Right hindlimb (tissue), 1 donor: ENCODE measurements around the gene SPRY1.
A peak's percentile ranks its signal among the peaks of the same experiment; 100 is the strongest.

Experiments
- DNase-seq: peaks from one replicate; pipeline ENCODE4 v3.0.0-alpha.2; 2018

SPRY1 gene

GRCh38 chr4:123412091-123412505 lies 15.5 kb downstream of the SPRY1 start:
- no peak for DNase-seq

DNA sequence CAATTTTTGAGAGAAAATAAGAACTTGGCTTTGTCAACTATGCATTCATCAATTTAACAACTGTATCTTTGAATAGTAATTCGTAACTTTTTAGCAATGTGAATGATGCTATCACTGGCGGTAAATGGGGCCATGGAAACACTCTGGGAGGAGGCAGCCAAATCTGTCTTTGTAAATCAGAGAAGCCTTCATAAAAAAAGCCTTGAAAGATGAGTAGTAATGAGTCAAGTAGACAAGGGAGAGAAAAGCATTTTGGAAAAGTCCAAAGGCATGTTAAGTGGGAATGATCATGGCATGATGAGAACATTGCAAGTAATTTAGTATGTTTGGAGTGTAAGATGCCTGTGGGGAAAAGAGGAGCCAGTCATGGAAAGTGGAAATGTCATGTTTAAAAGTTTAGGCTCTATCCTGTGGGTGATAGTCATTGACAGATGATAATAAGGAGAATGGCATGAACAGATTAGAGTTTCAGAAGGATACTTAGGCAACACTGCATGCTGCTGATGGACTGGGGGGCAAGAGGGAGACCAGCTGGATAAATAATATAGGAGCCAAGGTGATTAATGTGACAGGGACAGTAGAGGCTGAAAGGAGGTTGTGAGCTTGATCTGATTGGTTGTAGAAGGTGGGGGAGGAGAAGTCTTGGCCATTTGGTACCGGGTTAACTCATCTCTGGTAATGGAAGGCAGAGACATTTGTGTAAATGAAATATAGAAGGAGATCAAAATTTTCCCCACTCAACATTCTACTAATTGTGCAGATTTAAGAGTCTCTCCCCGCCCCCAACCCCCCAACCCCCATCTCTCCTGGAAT lies 16.3 kb downstream of the SPRY1 start:
- no peak for DNase-seq

GRCh38 chr4:123415576-123415975 lies 19.0 kb downstream of the SPRY1 start:
- no peak for DNase-seq

GRCh38 chr4:123415977-123416376 lies 19.4 kb downstream of the SPRY1 start:
- no peak for DNase-seq

- no peak for DNase-seq
Measured at GRCh38 chr4:123417813-123418212, 21.2 kb downstream of the SPRY1 start.

DNA sequence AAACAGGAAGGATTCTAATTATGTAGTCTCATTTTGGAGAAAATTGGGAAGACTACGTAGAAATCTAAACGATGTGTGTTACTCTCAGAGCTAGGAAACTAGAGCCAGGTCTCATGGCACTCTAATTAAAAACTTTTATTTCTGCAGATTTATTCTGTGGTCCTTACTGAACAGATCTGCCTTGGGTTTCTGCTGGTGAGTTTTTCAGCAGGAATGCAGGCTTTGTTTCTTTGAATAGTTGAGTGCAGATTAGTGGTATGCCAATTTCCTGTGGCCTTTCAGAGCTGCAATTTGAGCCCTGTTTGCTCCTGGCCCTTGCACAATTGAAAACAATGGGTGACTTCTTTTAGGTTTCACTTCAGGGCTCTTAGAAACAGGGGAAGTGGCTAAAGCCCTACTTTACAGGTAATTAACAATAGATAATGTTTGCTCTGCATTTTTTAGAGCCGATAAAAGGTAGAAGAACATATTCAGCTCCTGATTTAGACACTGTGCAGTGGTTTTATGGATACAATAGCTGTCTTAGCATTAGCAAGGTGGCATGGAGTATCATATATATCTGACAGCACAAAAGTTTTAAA lies 21.8 kb downstream of the SPRY1 start:
- DNase-seq: no peak

DNA sequence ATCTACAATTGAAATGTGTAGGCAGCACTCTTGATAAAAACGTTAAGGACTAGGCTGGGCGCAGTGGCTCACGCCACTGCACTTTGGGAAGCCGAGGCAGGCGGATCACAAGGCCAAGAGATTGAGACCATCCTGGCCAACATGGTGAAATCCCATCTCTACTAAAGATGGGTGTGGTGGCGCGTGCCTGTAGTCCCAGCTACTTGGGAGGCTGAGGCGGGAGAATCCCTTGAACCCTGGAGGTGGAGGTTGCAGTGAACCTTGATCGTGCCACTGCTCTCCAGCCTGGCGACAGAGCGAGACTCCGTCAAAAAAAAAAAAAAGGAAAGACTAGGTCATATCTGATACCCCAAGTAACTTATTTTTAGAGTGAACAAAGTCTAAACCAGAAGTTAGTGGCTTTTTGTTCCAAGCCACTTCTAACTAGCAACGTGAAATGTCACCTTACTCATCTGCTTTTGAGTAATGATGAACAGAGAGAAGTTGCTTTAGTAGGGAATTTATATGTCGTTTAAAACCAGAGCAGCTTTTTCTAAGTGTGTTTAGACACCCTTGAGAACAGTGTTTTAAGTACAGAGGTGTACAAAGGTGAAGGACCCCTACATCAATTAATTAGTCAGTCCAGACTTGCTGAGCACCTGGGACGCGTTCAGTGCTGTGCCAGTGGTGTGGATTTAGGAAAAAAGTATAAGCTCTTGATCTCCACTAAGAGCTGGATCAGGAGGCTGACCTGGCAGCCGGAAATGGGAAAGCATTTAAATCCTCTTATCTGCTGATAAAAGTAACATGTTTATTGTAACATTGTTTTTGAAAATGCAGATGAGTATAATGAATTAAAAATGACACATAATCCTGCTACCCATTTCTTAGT lies 23.5 kb downstream of the SPRY1 start:
- no peak for DNase-seq

DNA sequence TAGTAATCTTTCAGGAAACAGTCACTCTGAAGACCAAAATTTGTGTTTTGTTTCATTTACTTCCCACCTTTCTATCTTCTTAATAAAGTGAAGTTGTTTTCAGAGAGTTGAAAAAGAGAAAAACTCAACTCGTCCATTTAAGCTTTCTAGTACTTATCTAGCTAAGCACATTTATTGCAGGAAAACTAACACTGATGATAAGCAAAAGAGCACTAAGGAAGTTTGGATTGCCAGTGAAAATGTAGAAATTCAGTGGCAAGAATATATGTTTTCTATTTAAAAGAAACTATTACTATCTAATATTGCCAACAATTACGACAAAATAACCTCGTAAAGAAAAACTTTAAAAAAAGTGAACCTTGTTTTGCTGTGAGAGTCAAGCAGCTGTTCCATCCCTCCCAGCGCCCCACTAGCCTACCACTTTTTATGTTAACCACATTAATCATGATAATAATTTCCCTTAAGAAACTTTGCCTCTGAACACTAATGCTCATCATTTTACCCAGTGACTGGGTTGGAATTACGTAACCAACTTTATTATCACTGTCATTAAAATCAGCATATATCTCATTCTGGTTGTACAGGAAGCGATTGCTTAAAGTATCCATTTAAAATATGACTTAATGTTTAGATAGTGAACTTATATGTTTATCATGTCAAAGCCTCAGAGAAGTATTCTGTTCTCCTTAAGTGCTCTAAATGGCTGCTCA lies 24.8 kb downstream of the SPRY1 start:
- DNase-seq: no peak

DNA sequence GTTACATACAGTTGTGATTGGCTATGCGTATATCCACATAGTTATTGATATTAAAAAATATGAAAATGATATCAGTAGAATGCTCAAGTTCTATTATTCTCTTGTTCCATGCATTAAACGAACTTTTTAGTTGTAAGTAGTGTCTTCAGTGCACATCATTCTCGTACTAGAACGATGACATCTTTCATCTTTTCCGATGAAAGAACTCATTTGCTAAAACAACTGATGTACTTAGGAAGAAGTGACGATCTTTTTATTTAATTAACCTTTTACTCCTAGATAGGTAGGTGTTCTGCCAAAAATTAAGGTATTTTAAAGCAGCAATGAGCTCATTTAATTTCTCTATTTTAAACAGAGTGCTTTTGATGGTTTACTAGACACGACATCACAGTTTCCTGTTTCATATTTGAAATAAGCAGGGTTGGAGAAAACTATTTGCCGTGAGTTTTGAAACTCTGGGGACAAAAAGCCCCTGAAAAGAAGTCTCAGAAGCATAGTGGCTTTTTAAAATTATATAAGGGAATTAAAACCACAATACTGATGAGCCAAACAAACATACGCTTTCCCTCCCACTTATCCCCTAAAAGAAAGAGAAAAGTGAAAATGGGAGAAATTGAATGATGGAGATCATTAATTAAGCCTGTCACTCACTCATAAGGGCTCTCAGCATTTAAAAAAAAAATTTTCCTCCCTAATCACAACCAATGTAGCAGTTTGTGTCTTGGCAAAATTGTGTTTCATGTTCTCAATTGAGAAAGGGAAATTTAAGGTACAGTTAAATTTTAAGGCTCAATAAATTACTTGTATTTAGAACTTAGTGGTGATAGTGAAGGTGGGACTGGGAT lies 25.6 kb downstream of the SPRY1 start:
- no peak for DNase-seq

GRCh38 chr4:123423819-123424218 lies 27.2 kb downstream of the SPRY1 start:
- no peak for DNase-seq

DNA sequence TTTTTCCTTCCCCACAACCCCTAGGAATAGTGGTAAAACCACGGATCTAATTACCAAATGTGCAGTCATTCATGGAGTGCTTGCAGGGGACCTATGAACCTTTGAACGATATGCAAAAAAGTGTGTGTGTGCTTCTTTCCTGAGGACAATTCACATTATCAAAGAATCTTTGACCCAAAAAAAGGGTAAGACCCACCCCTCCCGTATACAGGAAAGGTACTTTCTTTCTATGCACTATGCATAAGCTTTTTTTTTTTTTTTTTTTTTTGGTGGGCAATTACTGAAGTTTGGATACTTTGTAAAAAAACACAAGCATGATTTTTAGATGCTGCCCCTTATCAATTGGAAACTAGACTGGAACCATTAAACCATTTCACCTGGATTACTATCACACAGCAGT lies 31.4 kb downstream of the SPRY1 start:
- DNase-seq: no peak

DNA sequence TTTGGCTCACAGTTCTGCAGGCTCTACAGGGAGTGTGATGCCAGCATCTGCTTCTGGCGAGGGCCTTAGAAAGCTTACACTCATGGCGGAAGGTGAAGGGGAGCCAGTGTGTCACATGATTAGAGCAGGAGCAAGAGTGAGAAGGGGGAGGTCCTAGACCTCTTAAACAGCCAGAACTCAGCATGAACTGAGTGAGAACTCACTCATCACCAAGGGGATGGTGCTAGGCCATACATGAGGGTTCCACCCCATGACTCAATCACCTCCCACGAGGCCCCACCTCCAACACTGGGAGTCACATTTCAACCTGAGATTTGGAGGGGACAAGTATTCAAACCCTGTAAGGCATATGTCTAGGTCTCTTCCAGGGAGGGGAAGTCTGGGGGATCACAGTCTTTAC lies 33.4 kb downstream of the SPRY1 start:
- no peak for DNase-seq

DNA sequence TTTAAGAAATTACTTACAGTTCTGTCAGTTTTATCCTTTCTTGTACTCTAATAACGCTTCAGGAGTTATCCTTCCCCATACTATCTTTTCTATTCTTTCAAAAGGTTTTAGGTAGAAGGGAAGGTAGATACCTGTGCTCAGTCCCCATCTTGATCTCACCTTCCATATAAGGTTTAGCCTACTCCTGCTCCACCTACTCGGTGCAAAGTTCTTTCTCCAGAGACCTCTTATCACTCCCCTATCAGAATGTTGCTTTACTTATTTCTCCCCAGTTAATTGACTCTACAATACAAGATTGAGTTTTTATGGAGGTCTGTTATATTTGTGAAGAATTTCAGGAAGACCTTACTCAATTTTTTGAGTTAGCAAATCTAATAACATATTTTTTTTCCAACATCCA lies 33.9 kb downstream of the SPRY1 start:
- DNase-seq: no peak

GRCh38 chr4:123433573-123433972 lies 37.0 kb downstream of the SPRY1 start:
- no peak for DNase-seq

- DNase-seq: no peak
Measured at GRCh38 chr4:123433976-123434375, 37.4 kb downstream of the SPRY1 start.

- no peak for DNase-seq
Measured at GRCh38 chr4:123435246-123436113, 38.9 kb downstream of the SPRY1 start.

DNA sequence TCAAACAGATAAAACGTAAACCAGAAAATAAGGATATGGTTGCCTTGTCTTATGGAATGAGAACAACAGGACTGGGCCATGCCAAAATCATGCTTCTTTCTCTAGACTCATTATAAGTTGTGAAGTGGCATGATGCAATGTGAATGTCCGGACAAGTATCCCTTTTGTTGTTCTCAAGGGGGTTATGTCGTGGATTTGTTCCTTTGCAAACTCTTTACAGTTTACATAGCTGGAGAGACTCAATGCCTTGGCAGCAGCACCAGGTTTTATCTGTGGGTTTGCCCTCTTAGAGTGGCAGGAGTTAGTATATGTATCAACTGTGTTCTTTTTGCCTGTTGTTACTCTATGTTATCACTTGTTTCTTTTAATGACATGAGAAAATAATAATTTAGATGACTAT lies 41.4 kb downstream of the SPRY1 start:
- DNase-seq: no peak

DNA sequence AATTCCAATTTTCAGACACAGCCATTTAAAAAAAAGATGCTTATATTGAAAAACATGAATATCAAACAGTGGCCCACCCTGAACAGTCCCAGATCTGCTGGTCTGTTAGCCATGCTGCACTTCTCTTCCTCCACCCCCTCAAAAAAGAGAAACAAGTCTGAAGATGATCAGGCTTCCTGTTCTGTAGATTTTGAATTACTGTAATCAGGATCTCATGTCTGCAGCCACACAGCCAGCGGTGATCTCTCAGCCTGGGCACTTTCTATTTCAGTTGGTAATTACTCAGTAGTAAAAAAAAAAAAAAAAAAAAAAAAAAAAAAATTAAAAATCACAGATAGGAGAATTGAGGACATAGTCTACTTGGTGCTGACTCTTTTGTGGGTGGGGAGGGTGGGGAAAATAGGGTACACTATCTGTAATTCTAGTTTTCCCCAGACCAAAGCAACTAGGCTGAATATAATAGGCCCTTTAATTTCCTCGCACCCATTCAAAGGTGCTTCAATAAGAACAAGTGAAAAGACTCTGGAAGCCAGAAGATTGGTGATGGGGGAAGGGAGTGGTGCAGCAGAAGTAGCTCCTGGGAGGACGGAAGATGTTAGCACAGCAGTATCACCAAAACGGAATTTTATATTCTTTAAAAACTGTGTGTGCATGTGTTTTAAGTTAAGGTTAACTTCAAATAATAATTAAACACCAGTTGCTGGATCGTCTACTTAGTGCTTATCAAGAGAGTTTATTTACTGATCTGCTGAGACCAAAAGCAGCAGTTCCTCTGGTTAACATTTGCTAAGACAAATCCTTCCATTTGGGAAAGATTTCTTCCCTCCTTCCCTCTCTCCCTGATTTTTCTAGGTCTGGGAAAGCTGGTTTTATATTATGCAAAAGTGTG lies 47.0 kb downstream of the SPRY1 start:
- no peak for DNase-seq

DNA sequence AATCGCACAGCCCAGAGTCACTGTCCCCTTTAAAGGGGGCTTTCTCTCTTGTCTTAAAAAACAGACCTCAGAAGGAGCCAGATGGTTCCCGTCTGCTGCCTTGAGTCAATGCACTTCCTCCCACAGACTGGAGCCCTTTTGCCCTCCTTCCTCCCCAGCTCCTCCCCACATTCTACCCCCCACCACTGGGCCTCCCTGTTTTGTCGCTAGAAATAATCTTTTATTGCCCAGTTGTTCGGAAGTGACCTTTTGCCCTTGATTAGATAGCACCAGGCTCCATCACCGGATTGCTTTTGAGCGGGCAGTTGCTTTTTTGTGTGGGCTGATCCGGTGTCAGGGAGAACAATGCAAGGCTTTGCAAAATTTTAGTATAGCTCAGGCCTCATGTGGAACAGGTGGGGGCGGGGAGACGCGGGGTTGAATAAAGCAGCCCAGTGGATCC lies 47.7 kb downstream of the SPRY1 start:
- peak; percentile 41 for DNase-seq
